Tibial artery (tissue), 4 donors: Measurements from ENCODE around the gene PRKAR1B.
A peak's percentile ranks its signal among the peaks of the same experiment; 100 is the strongest.
"Not testable (repeated sequence)": the region's sequence is repeated elsewhere in the genome, so short reads cannot be mapped to it uniquely, and the experiment has no call there.

Experiments
- DNase-seq, 2 donors: peaks; one replicate each; pipeline ENCODE4 v3.0.0-alpha.2; 2019
- H3K27ac ChIP-seq, 2 donors: fragments of 200-600 bp; sonication (generic) in 1 of 2; 1 replicate in 1 of 2; 2 replicates in 1 of 2; pipeline ENCODE4 v1.5.1; 2018 to 2019; ENCODE audit warnings: mild to moderate bottlenecking in 1 of 2
- H3K27me3 ChIP-seq, 2 donors: fragments of 200-600 bp; sonication (generic) in 1 of 2; one replicate each; pipeline versions ENCODE4 v1.5.1 to v1.6.0; 2016 to 2019
- H3K36me3 ChIP-seq, 3 donors: fragments of 200-600 bp; sonication (generic) in 2 of 3; one replicate each; pipeline ENCODE4 v1.5.1; 2016 to 2019; ENCODE audit warnings: mild to moderate bottlenecking in 2 of 3
- H3K4me1 ChIP-seq, 4 donors: fragments of 200-600 bp; sonication (generic) in 2 of 4; 1 replicate in 3 of 4; 2 replicates in 1 of 4; pipeline ENCODE4 v1.5.1; 2016 to 2019
- H3K4me3 ChIP-seq, 2 donors: fragments of 200-600 bp; sonication (generic) in 1 of 2; 1 replicate in 1 of 2; 2 replicates in 1 of 2; pipeline ENCODE4 v1.5.1; 2018 to 2019; ENCODE audit warnings: mild to moderate bottlenecking in 2 of 2
- H3K9me3 ChIP-seq, 3 donors: fragments of 200-600 bp; sonication (generic) in 1 of 3; one replicate each; pipeline ENCODE4 v1.5.1; 2016 to 2019
- CTCF ChIP-seq, 2 experiments: fragments of 200-600 bp in 1 of 2; fragments of 450-650 bp in 1 of 2; IDR thresholded peaks; one replicate each; pipeline ENCODE4 v1.5.1; 2017 to 2019; ENCODE audit warnings: antibody characterized with exemption in 2 of 2, mild to moderate bottlenecking in 1 of 2, moderate library complexity in 1 of 2
- intact Hi-C: fragments of 100-400 bp; cut with DNase I; formaldehyde crosslinking; loops from one replicate; pipeline ENCODE4 v1.15.0; 2023; ENCODE audit warnings: low total_unique reads

The PRKAR1B gene

GRCh38 chr7:662576-662975 lies 64.5 kb downstream of the PRKAR1B start:
- Histone ChIP-seq H3K36me3 (no peaks in the 10 kb centered on the region), H3K27me3 (no peaks in the 10 kb centered on the region), H3K27ac (peak overlapping the region in 1 of 2 donors; percentile 8), H3K4me1 (peaks cover 5 to 52% (median 43%) of the 10 kb centered on the region in 4 donors), H3K9me3 (no peaks in the 10 kb centered on the region), H3K4me3 (no peak overlapping the region)
- peak in 1 of 2 donors; percentile 7 for DNase-seq
- intact Hi-C loops, result loop anchor here (2.0 kb wide), 1 partner anchor 46 kb away; no protein-coding TSS in a partner anchor
- TF ChIP-seq CTCF (IDR thresholded peaks at IDR 0.05), result no peak

DNA sequence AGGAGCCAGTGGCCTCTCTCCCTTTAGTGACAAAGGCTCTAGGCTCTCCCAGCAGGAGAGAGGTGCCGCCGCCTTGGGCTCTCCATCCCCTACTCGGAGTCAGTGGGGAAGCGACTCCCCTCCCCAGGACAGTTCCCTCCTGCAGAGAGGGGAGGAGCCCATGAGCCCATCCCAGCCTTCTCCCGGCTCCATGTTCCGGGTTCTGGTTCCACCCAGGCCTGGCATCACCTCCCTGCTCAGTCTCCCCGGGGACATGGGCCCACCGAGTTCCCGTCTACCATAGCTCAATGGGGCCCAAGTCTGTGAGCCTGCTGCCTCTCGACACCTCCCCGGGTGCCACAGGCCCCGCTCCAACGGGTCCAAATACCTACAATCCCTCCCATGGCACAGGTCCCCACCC lies 67.1 kb downstream of the PRKAR1B start:
- TF ChIP-seq CTCF (IDR thresholded peaks at IDR 0.05), result no peak

DNA sequence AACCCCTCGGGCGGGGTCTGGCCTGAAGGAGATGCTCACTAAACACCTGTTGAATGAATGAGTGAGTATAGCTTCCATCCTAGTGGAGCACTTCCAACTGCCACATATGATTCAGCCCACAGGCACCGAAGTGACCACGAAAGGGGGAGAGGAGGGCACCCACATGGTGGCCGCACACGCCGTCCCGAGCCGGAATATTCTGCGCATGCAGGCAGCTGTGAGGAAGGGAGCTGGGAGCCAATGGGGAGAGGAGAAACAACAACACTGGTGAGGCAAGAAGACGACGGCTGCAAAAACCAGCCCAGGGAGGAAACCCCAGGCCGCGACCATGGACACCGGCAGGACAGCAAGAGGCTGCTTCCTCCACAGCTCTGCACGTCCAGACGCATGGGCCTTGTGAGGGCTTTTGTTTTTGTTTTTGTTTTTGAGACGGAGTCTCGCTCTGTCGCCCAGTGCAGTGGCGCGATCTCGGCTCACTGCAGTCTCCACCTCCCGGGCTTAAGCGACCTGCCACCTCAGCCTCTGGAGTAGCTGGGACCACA lies 67.7 kb downstream of the PRKAR1B start:
- Histone ChIP-seq H3K27me3 (no peaks in the 10 kb centered on the region), H3K36me3 (no peaks in the 10 kb centered on the region), H3K9me3 (no peaks in the 10 kb centered on the region), H3K4me1 (peaks cover 5 to 30% (median 20%) of the 10 kb centered on the region in 4 donors), H3K27ac (no peak overlapping the region), H3K4me3 (no peak overlapping the region)
- TF ChIP-seq CTCF (IDR thresholded peaks at IDR 0.05), result no peak
- intact Hi-C loops, result no loop called here
- no peak for DNase-seq

More for the DNA sequence above, 67.1 kb downstream of the PRKAR1B start:
- H3K4me3 ChIP-seq, result no peak overlapping the region
- H3K27ac ChIP-seq, result no peak overlapping the region
- no peak for DNase-seq
- intact Hi-C loops, result no loop called here
- no peaks in the 10 kb centered on the region for H3K27me3 ChIP-seq
- H3K9me3 ChIP-seq, result no peaks in the 10 kb centered on the region
- peaks cover 5 to 36% (median 27%) of the 10 kb centered on the region in 4 donors for H3K4me1 ChIP-seq
- H3K36me3 ChIP-seq, result no peaks in the 10 kb centered on the region

DNA sequence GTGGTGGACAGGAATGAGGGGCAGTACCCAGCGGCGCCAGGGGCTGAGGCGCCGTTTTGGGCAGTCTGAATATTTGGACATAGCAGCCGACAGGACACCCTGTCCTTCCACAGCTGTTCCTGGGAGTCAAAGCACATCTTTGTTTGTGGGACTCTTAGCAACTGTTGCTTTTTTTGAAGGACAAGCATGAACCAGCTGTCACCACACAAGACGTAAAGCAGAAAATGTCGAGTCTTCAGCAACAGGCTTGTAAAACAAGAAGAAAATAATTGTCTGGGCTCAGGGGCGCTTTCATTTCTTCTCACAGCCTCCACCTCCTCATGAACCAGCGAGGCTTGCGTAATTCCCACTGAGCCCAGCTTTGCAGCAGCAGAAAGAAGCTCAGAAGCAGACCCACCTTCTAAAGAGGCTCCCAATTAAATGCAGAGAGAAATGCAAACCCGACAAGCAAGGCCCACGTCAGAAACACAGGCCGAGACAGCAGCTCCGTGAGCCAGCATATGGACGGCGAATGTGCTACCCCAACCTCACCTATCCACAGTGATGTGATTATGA lies 69.4 kb downstream of the PRKAR1B start:
- peak overlapping the region; percentile 40 to 66 for H3K27ac ChIP-seq
- no peak for DNase-seq
- H3K27me3 ChIP-seq, result no peaks in the 10 kb centered on the region
- no peaks in the 10 kb centered on the region for H3K36me3 ChIP-seq
- H3K9me3 ChIP-seq, result no peaks in the 10 kb centered on the region
- intact Hi-C loops, result no loop called here
- TF ChIP-seq CTCF (IDR thresholded peaks at IDR 0.05), result no peak
- H3K4me1 ChIP-seq, result peaks cover 0 to 12% (median 6%) of the 10 kb centered on the region in 4 donors
- peak overlapping the region in 1 of 2 donors; percentile 18 for H3K4me3 ChIP-seq

DNA sequence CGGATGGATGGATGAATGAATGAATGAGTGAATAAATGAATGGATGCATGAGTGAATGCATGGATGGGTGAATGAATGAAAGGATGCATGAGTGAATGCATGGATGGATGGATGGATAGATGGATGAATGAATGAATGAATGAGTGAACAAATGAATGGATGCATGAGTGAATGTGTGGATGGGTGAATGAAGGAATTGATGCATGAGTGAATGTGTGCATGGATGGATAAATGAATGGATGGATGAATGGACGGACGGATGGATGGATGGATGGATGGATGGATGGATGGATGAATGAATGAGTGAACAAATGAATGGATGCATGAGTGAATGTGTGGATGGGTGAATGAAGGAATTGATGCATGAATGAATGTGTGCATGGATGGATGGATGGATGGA lies 70.1 kb downstream of the PRKAR1B start:
- DNase-seq, H3K4me3 ChIP-seq, H3K27me3 ChIP-seq, H3K36me3 ChIP-seq, H3K9me3 ChIP-seq, intact Hi-C loops: not testable (repeated sequence)
- peaks cover 0 to 10% (median 5%) of the 10 kb centered on the region in 4 donors for H3K4me1 ChIP-seq
- peak overlapping the region in 1 of 2 donors; percentile 66 for H3K27ac ChIP-seq

- Histone ChIP-seq H3K9me3 (no peaks in the 10 kb centered on the region), H3K36me3 (no peaks in the 10 kb centered on the region), H3K4me3 (no peak overlapping the region), H3K27me3 (no peaks in the 10 kb centered on the region), H3K27ac (no peak overlapping the region), H3K4me1 (peaks cover 0 to 10% (median 6%) of the 10 kb centered on the region in 4 donors)
- no peak for TF ChIP-seq CTCF (IDR thresholded peaks at IDR 0.05)
- intact Hi-C loops, result no loop called here
- DNase-seq, result no peak
These were observed 71.3 kb downstream of the PRKAR1B start for GRCh38 chr7:655758-656157.
